Fibroblast of villous mesenchyme (primary cell): ENCODE results near the gene SYT3. TPM values are rescaled to one million over a fixed set of nuclear protein-coding genes. Genes with fewer than 3 reads are reported as not detected.

Experiments
- DNase-seq: peaks from one replicate; pipeline ENCODE4 v3.0.0-alpha.2; 2010; ENCODE audit warnings: low read depth
- H3K4me3 ChIP-seq: 2 replicates; pipeline ENCODE4 v1.5.1; 2011; ENCODE audit warnings: low read depth, mild to moderate bottlenecking, low read length
- CTCF ChIP-seq: IDR thresholded peaks from 2 replicates; pipeline ENCODE4 v1.5.1; 2012; ENCODE audit warnings: low read depth, mild to moderate bottlenecking, low read length; ENCODE audit not compliant: insufficient read depth
- total RNA-seq: library from RNA; depleted of rRNA; stranded (reverse); fragments of >200 nt; gene quantifications from 2 replicates; pipeline ENCODE4 v1.2.3, GENCODE V29; 2012

The SYT3 gene
- total RNA-seq, 1 donor = not detected

GRCh38 chr19:50677636-50678035, 38.0 kb upstream of the SYT3 start:
- no peak for DNase-seq
- no peak overlapping the region for H3K4me3 ChIP-seq
- TF ChIP-seq CTCF = no peak

GRCh38 chr19:50676625-50677197, 37.0 kb upstream of the SYT3 start:
- TF ChIP-seq CTCF = no peak
- DNase-seq = no peak
- H3K4me3 ChIP-seq = no peak overlapping the region

GRCh38 chr19:50673118-50673517, 33.4 kb upstream of the SYT3 start:
- H3K4me3 ChIP-seq = no peak overlapping the region
- no peak for TF ChIP-seq CTCF
- DNase-seq = no peak

GRCh38 chr19:50670102-50670380, 30.4 kb upstream of the SYT3 start:
- TF ChIP-seq CTCF = no peak
- DNase-seq = no peak

GRCh38 chr19:50669302-50670101, 29.8 kb upstream of the SYT3 start:
- peak; percentile 80 for TF ChIP-seq CTCF
- H3K4me3 ChIP-seq = no peak overlapping the region
- peak; percentile 31 for DNase-seq

More at GRCh38 chr19:50670102-50670380, 30.4 kb upstream of the SYT3 start:
- no peak overlapping the region for H3K4me3 ChIP-seq

DNA sequence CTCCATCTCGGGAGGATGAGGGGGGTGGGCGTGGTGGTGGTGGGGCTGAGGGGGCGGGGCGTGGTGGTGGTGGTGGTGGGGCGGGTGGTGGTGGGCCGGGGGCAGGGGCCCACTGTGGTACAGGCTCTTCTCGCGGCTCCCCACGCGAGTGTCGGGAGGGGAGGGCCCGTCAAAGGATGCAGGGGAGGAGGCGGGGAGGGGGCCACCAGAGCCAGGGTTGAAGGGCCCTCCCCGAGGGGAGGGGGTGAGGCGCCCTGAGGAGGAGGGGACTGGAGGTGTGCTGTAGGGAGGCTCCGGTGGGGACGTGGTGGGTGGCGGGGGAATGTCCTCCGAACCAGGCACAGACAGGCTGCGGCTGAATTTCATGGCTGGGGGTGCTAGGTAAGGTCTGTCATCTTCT, 29.2 kb upstream of the SYT3 start:
- DNase-seq = no peak
- no peak overlapping the region for H3K4me3 ChIP-seq
- TF ChIP-seq CTCF = no peak

DNA sequence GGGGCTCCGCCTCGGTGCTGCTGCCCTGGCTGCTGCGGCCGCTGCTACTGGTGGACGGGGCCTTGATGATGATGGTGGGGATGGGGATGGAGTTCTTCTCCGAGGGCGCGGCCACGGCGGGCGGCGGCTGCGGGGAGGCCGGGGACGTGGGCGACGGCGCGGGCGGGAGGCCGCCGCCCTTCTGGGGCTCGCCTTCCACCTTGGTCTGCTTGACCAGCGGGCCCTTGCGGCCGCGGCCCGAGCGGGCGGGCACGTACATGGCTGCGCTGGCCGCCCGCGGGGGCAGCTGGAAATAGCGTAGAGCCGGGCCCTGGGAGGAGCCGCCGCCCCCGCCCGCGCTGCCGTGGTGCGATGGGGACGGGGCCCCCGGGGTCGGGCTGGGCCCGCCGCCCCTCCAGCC, 28.7 kb upstream of the SYT3 start:
- no peak for TF ChIP-seq CTCF
- no peak for DNase-seq
- no peak overlapping the region for H3K4me3 ChIP-seq
